ENCODE data around the gene MYH1.

DNA sequence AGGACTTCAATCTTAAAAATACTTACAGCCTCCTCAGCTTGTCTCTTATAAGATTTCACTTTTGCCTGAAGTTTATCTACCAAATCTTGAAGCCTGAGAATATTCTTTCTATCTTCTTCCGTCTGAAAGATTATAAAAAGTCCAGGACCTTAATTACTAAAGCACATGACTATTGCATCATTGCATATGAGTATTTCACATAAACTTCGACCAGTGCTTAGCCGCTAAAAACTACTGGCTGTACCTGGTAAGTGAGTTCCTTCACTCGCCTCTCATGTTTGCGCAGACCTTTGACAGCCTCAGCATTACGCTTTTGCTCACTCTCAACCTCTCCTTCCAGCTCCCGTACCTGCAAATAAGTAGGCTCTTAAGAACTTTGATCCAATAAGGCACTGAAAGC is 4.7 kb upstream of the MYH1 start:
- TF ChIP-seq, protein P1, sequence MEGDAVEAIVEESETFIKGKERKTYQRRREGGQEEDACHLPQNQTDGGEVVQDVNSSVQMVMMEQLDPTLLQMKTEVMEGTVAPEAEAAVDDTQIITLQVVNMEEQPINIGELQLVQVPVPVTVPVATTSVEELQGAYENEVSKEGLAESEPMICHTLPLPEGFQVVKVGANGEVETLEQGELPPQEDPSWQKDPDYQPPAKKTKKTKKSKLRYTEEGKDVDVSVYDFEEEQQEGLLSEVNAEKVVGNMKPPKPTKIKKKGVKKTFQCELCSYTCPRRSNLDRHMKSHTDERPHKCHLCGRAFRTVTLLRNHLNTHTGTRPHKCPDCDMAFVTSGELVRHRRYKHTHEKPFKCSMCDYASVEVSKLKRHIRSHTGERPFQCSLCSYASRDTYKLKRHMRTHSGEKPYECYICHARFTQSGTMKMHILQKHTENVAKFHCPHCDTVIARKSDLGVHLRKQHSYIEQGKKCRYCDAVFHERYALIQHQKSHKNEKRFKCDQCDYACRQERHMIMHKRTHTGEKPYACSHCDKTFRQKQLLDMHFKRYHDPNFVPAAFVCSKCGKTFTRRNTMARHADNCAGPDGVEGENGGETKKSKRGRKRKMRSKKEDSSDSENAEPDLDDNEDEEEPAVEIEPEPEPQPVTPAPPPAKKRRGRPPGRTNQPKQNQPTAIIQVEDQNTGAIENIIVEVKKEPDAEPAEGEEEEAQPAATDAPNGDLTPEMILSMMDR (IDR thresholded peaks at IDR 0.05 in 4 of 5, conservative IDR thresholded peaks at IDR 0.05 in 1 of 5), result no peak
- no peak for TF ChIP-seq POLR2A (IDR thresholded peaks at IDR 0.05)
